Measurements from ENCODE around the gene COL7A1.

Gene COL7A1

GRCh38 chr3:48601622-48601994 lies 6.5 kb upstream of the COL7A1 start:
- TF ChIP-seq CREB1 (IDR thresholded peaks at IDR 0.05; ENCODE audit: low read depth), result no peak
- TF ChIP-seq RAD21 (IDR thresholded peaks at IDR 0.05; ENCODE audit: low read depth), result no peak
- no peak for TF ChIP-seq TAF1 (IDR thresholded peaks at IDR 0.05; ENCODE audit: low read depth)
- TF ChIP-seq EGR1 (IDR thresholded peaks at IDR 0.05), result no peak
- TF ChIP-seq, protein P1, sequence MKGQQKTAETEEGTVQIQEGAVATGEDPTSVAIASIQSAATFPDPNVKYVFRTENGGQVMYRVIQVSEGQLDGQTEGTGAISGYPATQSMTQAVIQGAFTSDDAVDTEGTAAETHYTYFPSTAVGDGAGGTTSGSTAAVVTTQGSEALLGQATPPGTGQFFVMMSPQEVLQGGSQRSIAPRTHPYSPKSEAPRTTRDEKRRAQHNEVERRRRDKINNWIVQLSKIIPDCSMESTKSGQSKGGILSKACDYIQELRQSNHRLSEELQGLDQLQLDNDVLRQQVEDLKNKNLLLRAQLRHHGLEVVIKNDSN (IDR thresholded peaks at IDR 0.05), result no peak

DNA sequence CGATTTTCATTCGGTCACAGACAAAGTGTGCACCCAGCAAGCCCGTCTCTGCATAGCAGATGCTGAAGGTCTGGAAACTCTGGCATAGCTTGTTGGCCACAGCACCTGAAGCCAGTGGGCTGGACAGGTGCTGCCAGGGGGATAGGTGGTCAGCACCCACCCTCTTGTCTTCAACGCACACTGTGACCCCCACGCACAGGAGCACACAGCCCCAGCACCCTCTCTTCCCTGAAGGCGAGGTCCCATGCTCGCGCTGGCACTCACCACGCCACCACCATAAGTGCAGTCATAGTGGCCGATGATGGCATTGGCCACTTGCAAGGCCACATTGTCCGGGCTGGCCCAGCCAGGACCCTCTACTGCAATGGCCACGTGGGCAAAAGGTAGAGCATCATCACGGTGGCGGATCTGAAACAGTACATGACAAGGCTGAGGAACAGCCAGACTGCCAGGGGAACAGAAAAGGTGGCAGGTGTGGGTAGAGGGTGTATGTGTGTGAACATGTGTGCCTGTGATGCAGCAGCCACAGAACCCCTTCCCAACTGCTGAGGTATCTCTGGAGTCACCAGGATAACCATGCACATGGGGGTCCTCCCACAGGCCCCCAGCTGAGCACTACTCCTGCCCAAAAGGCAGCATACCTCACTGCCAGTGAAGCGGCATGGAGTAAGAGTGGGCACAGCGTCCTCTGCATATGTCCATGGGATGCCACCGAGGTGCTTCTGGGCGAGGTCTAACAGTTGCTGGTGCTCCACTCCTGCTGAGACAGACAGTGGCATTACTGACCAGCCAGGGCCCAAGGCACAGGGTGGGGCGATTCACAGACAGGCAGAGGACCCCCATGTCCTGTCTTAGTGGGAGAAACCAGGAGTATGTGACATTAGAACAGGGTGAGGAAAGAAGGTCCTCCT lies 5.8 kb upstream of the COL7A1 start:
- TF ChIP-seq NFIC (IDR thresholded peaks at IDR 0.05), result no peak
- TF ChIP-seq FOXM1 (IDR thresholded peaks at IDR 0.05; ENCODE audit: borderline replicate concordance, low read depth), result no peak
- TF ChIP-seq, protein P1 (IDR thresholded peaks at IDR 0.05), result no peak
- no peak for TF ChIP-seq CEBPB (IDR thresholded peaks at IDR 0.05)
- TF ChIP-seq TAF1 (IDR thresholded peaks at IDR 0.05; ENCODE audit: low read depth), result no peak
- no peak for TF ChIP-seq EP300 (IDR thresholded peaks at IDR 0.05; ENCODE audit: borderline replicate concordance)
- TF ChIP-seq TEAD4 (IDR thresholded peaks at IDR 0.05), result no peak
- no peak for TF ChIP-seq EGR1 (IDR thresholded peaks at IDR 0.05)
- TF ChIP-seq ZBTB7A (IDR thresholded peaks at IDR 0.05; ENCODE audit: low read depth), result no peak

- TF ChIP-seq MAX (IDR thresholded peaks at IDR 0.05) (no peak), NFIC (IDR thresholded peaks at IDR 0.05) (no peak), RAD21 (IDR thresholded peaks at IDR 0.05; ENCODE audit: low read depth) (no peak), EGR1 (IDR thresholded peaks at IDR 0.05) (no peak), TCF12 (IDR thresholded peaks at IDR 0.05; ENCODE audit: low read depth) (no peak), YY1 (IDR thresholded peaks at IDR 0.05; ENCODE audit: low read depth) (no peak), ZBTB7A (IDR thresholded peaks at IDR 0.05; ENCODE audit: low read depth) (no peak), TAF1 (IDR thresholded peaks at IDR 0.05; ENCODE audit: low read depth) (no peak), CEBPB (IDR thresholded peaks at IDR 0.05) (no peak)
- TF ChIP-seq, protein P1 (IDR thresholded peaks at IDR 0.05), result no peak
These were observed 4.6 kb upstream of the COL7A1 start for GRCh38 chr3:48599509-48600285.

- TF ChIP-seq, protein P1 (IDR thresholded peaks at IDR 0.05), result no peak
- TF ChIP-seq TEAD4 (IDR thresholded peaks at IDR 0.05), result no peak
These were observed 4.0 kb upstream of the COL7A1 start for GRCh38 chr3:48599077-48599501.

GRCh38 chr3:48598323-48599076 lies 3.4 kb upstream of the COL7A1 start:
- TF ChIP-seq ZBTB7A (IDR thresholded peaks at IDR 0.05; ENCODE audit: low read depth) (no peak), NFIC (IDR thresholded peaks at IDR 0.05) (no peak), CREB1 (IDR thresholded peaks at IDR 0.05; ENCODE audit: low read depth) (no peak), CEBPB (IDR thresholded peaks at IDR 0.05) (no peak), TCF12 (IDR thresholded peaks at IDR 0.05; ENCODE audit: low read depth) (no peak), RAD21 (IDR thresholded peaks at IDR 0.05; ENCODE audit: low read depth) (no peak), MAX (IDR thresholded peaks at IDR 0.05) (no peak), EP300 (IDR thresholded peaks at IDR 0.05; ENCODE audit: borderline replicate concordance) (no peak), TAF1 (IDR thresholded peaks at IDR 0.05; ENCODE audit: low read depth) (no peak), FOXM1 (IDR thresholded peaks at IDR 0.05; ENCODE audit: borderline replicate concordance, low read depth) (no peak), YY1 (IDR thresholded peaks at IDR 0.05; ENCODE audit: low read depth) (no peak), EGR1 (IDR thresholded peaks at IDR 0.05) (no peak)
- TF ChIP-seq, protein P1 (IDR thresholded peaks at IDR 0.05), result no peak

DNA sequence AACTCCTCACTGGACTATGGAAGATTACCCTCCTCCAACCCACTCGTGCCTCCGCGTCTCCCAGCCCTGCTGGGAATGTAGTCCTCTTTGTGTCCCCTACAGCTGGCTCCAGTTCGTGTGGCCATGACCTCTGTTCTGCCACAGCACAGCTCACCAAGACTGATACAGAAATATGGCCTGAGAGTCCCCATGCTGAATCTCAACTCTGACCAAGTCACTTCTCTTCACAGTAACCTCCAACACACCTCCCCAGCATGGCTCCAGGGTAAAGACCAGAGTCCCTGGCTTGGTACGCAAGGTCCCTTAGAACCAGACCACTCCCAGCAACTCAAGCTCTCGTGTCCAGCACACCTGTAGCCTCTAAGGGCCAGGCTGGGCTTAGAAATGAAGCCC lies 2.3 kb upstream of the COL7A1 start:
- TF ChIP-seq YY1 (IDR thresholded peaks at IDR 0.05; ENCODE audit: low read depth) (no peak), FOXM1 (IDR thresholded peaks at IDR 0.05; ENCODE audit: borderline replicate concordance, low read depth) (no peak)

GRCh38 chr3:48596676-48597407 lies 1.7 kb upstream of the COL7A1 start:
- no peak for TF ChIP-seq ZBTB7A (IDR thresholded peaks at IDR 0.05; ENCODE audit: low read depth)
- TF ChIP-seq MAX (IDR thresholded peaks at IDR 0.05), result no peak
- TF ChIP-seq CREB1 (IDR thresholded peaks at IDR 0.05; ENCODE audit: low read depth), result no peak
- TF ChIP-seq, protein P1 (IDR thresholded peaks at IDR 0.05), result no peak
- no peak for TF ChIP-seq YY1 (IDR thresholded peaks at IDR 0.05; ENCODE audit: low read depth)
- no peak for TF ChIP-seq EGR1 (IDR thresholded peaks at IDR 0.05)
- no peak for TF ChIP-seq TCF12 (IDR thresholded peaks at IDR 0.05; ENCODE audit: low read depth)
- TF ChIP-seq TAF1 (IDR thresholded peaks at IDR 0.05; ENCODE audit: low read depth), result no peak
- no peak for TF ChIP-seq FOXM1 (IDR thresholded peaks at IDR 0.05; ENCODE audit: borderline replicate concordance, low read depth)
- TF ChIP-seq TEAD4 (IDR thresholded peaks at IDR 0.05), result no peak
- TF ChIP-seq, protein P2, sequence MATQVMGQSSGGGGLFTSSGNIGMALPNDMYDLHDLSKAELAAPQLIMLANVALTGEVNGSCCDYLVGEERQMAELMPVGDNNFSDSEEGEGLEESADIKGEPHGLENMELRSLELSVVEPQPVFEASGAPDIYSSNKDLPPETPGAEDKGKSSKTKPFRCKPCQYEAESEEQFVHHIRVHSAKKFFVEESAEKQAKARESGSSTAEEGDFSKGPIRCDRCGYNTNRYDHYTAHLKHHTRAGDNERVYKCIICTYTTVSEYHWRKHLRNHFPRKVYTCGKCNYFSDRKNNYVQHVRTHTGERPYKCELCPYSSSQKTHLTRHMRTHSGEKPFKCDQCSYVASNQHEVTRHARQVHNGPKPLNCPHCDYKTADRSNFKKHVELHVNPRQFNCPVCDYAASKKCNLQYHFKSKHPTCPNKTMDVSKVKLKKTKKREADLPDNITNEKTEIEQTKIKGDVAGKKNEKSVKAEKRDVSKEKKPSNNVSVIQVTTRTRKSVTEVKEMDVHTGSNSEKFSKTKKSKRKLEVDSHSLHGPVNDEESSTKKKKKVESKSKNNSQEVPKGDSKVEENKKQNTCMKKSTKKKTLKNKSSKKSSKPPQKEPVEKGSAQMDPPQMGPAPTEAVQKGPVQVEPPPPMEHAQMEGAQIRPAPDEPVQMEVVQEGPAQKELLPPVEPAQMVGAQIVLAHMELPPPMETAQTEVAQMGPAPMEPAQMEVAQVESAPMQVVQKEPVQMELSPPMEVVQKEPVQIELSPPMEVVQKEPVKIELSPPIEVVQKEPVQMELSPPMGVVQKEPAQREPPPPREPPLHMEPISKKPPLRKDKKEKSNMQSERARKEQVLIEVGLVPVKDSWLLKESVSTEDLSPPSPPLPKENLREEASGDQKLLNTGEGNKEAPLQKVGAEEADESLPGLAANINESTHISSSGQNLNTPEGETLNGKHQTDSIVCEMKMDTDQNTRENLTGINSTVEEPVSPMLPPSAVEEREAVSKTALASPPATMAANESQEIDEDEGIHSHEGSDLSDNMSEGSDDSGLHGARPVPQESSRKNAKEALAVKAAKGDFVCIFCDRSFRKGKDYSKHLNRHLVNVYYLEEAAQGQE (IDR thresholded peaks at IDR 0.05; ENCODE audit: low read depth), result no peak
- no peak for TF ChIP-seq CEBPB (IDR thresholded peaks at IDR 0.05)
- no peak for TF ChIP-seq EP300 (IDR thresholded peaks at IDR 0.05; ENCODE audit: borderline replicate concordance)
- no peak for TF ChIP-seq NFIC (IDR thresholded peaks at IDR 0.05)
- TF ChIP-seq RAD21 (IDR thresholded peaks at IDR 0.05; ENCODE audit: low read depth), result no peak
